ENCODE data around the gene HIVEP1.
"Not testable (repeated sequence)": the region's sequence is repeated elsewhere in the genome, so short reads cannot be mapped to it uniquely, and the experiment has no call there.

Gene HIVEP1

GRCh38 chr6:12163744-12164507 is 151.8 kb downstream of the HIVEP1 start:
- DNase-seq = no peak

- DNase-seq = no peak
Measured at GRCh38 chr6:12164508-12164770, 152.3 kb downstream of the HIVEP1 start.

- DNase-seq = no peak
Measured at GRCh38 chr6:12165297-12165696, 153.2 kb downstream of the HIVEP1 start.

GRCh38 chr6:12165722-12166280 is 153.7 kb downstream of the HIVEP1 start:
- no peak for DNase-seq

- no peak for DNase-seq
Measured at GRCh38 chr6:12169377-12169776, 157.3 kb downstream of the HIVEP1 start.

GRCh38 chr6:12170351-12171092 is 158.4 kb downstream of the HIVEP1 start:
- DNase-seq = no peak

GRCh38 chr6:12171717-12172116 is 159.6 kb downstream of the HIVEP1 start:
- no peak for DNase-seq

GRCh38 chr6:12172572-12172971 is 160.5 kb downstream of the HIVEP1 start:
- no peak for DNase-seq

- DNase-seq = no peak
Measured at GRCh38 chr6:12173181-12173580, 161.1 kb downstream of the HIVEP1 start.

- no peak for DNase-seq
Measured at GRCh38 chr6:12173661-12174060, 161.5 kb downstream of the HIVEP1 start.

GRCh38 chr6:12174878-12175277 is 162.8 kb downstream of the HIVEP1 start:
- DNase-seq = no peak

- DNase-seq = no peak
Measured at GRCh38 chr6:12175626-12176025, 163.5 kb downstream of the HIVEP1 start.

- DNase-seq = not testable (repeated sequence)
Measured at GRCh38 chr6:12176782-12177181, 164.7 kb downstream of the HIVEP1 start.

GRCh38 chr6:12178521-12178920 is 166.4 kb downstream of the HIVEP1 start:
- no peak for DNase-seq

- DNase-seq = no peak
Measured at GRCh38 chr6:12181481-12181880, 169.4 kb downstream of the HIVEP1 start.

- peak; percentile 13 for DNase-seq
Measured at GRCh38 chr6:12182676-12183075, 170.6 kb downstream of the HIVEP1 start.

- no peak for DNase-seq
Measured at GRCh38 chr6:12185081-12185673, 173.1 kb downstream of the HIVEP1 start.

GRCh38 chr6:12186528-12186927 is 174.4 kb downstream of the HIVEP1 start:
- DNase-seq = no peak

- no peak for DNase-seq
Measured at GRCh38 chr6:12189150-12189549, 177.0 kb downstream of the HIVEP1 start.

GRCh38 chr6:12189661-12190060 is 177.5 kb downstream of the HIVEP1 start:
- no peak for DNase-seq

- no peak for DNase-seq
Measured at GRCh38 chr6:12190252-12190651, 178.1 kb downstream of the HIVEP1 start.

GRCh38 chr6:12196326-12196936 is 184.3 kb downstream of the HIVEP1 start:
- DNase-seq = no peak

GRCh38 chr6:12198851-12199250 is 186.7 kb downstream of the HIVEP1 start:
- no peak for DNase-seq
